Ascending aorta (tissue), 2 donors: ENCODE results near the gene SUPT20HL2. TPM values are rescaled to one million over a fixed set of nuclear protein-coding genes. Genes with fewer than 3 reads are reported as not detected.

ENCODE experiments used
- DNase-seq, 2 donors: peaks; one replicate each; pipeline ENCODE4 v3.0.0-alpha.2; 2019; ENCODE audit warnings: low spot score in 2 of 2
- H3K27ac ChIP-seq, 2 donors: fragments of 200-600 bp; sonication (generic); one replicate each; pipeline ENCODE4 v1.5.1; 2016 to 2017; ENCODE audit warnings: mild to moderate bottlenecking in 1 of 2
- H3K27me3 ChIP-seq: fragments of 200-600 bp; sonication (generic); one replicate; pipeline ENCODE4 v1.5.1; 2017
- H3K36me3 ChIP-seq, 2 donors: fragments of 200-600 bp; sonication (generic); one replicate each; pipeline ENCODE4 v1.5.1; 2016
- H3K4me1 ChIP-seq, 2 donors: fragments of 200-600 bp; sonication (generic); one replicate each; pipeline ENCODE4 v1.5.1; 2016 to 2017; ENCODE audit warnings: mild to moderate bottlenecking in 1 of 2
- H3K4me3 ChIP-seq, 2 donors: fragments of 200-600 bp; sonication (generic); one replicate each; pipeline ENCODE4 v1.5.1; 2016 to 2017; ENCODE audit warnings: mild to moderate bottlenecking in 1 of 2
- H3K9me3 ChIP-seq, 2 donors: fragments of 200-600 bp; sonication (generic); one replicate each; pipeline ENCODE4 v1.5.1; 2016
- CTCF ChIP-seq, 3 experiments: fragments of 200-600 bp in 2 of 3; fragments of 450-650 bp in 1 of 3; sonication (generic) in 2 of 3; IDR thresholded peaks; one replicate each; pipeline ENCODE4 v1.5.1; 2016 to 2019; ENCODE audit warnings: antibody characterized with exemption in 3 of 3, mild to moderate bottlenecking in 1 of 3, moderate library complexity in 1 of 3
- intact Hi-C: fragments of 100-400 bp; cut with DNase I; formaldehyde crosslinking; loops from one replicate; pipeline ENCODE4 v1.15.1; 2023
- total RNA-seq: library from RNA; depleted of rRNA; stranded (reverse); fragments of >200 nt; gene quantifications from one replicate; pipeline ENCODE4 v1.1.0, GENCODE V29; 2016

Gene SUPT20HL2
- total RNA-seq, 1 donor from 2014 or later: 3.2 TPM

GRCh38 chrX:24285082-24285481, 28.8 kb downstream of the SUPT20HL2 start:
- intact Hi-C loops: no loop called here
- Histone ChIP-seq H3K36me3 (no peaks in the 10 kb centered on the region), H3K27ac (no peak overlapping the region), H3K27me3 (no peaks in the 10 kb centered on the region), H3K4me3 (no peak overlapping the region), H3K9me3 (no peaks in the 10 kb centered on the region), H3K4me1 (no peaks in the 10 kb centered on the region)
- DNase-seq: no peak
- no peak for TF ChIP-seq CTCF (IDR thresholded peaks at IDR 0.05)

- H3K9me3 ChIP-seq: no peaks in the 10 kb centered on the region
- no peak for DNase-seq
- H3K27ac ChIP-seq: no peak overlapping the region
- no peaks in the 10 kb centered on the region for H3K4me1 ChIP-seq
- intact Hi-C loops: no loop called here
- H3K27me3 ChIP-seq: no peaks in the 10 kb centered on the region
- no peaks in the 10 kb centered on the region for H3K36me3 ChIP-seq
- no peak overlapping the region for H3K4me3 ChIP-seq
- no peak for TF ChIP-seq CTCF (IDR thresholded peaks at IDR 0.05)
Measured at GRCh38 chrX:24283127-24283794, 30.6 kb downstream of the SUPT20HL2 start.

- no peaks in the 10 kb centered on the region for H3K4me1 ChIP-seq
- no peak for TF ChIP-seq CTCF (IDR thresholded peaks at IDR 0.05)
- no peak overlapping the region for H3K27ac ChIP-seq
- intact Hi-C loops: no loop called here
- DNase-seq: no peak
- H3K27me3 ChIP-seq: no peaks in the 10 kb centered on the region
- no peak overlapping the region for H3K4me3 ChIP-seq
- H3K9me3 ChIP-seq: no peaks in the 10 kb centered on the region
- H3K36me3 ChIP-seq: no peaks in the 10 kb centered on the region
Measured at GRCh38 chrX:24282381-24283126, 31.3 kb downstream of the SUPT20HL2 start.

GRCh38 chrX:24277405-24277804, 36.5 kb downstream of the SUPT20HL2 start:
- Histone ChIP-seq H3K27me3 (no peaks in the 10 kb centered on the region), H3K4me3 (no peak overlapping the region), H3K4me1 (no peaks in the 10 kb centered on the region), H3K36me3 (no peaks in the 10 kb centered on the region), H3K27ac (no peak overlapping the region), H3K9me3 (no peaks in the 10 kb centered on the region)
- TF ChIP-seq CTCF (IDR thresholded peaks at IDR 0.05): no peak
- no peak for DNase-seq
- intact Hi-C loops: no loop called here

GRCh38 chrX:24276015-24276414, 37.9 kb downstream of the SUPT20HL2 start:
- H3K36me3 ChIP-seq: no peaks in the 10 kb centered on the region
- no peak for TF ChIP-seq CTCF (IDR thresholded peaks at IDR 0.05)
- H3K27me3 ChIP-seq: no peaks in the 10 kb centered on the region
- no peak overlapping the region for H3K27ac ChIP-seq
- H3K4me1 ChIP-seq: no peaks in the 10 kb centered on the region
- DNase-seq: no peak
- intact Hi-C loops: no loop called here
- no peaks in the 10 kb centered on the region for H3K9me3 ChIP-seq
- no peak overlapping the region for H3K4me3 ChIP-seq
